SK-N-MC (cell line): Measurements from ENCODE around the gene ACER3.
"Not testable (repeated sequence)": the region's sequence is repeated elsewhere in the genome, so short reads cannot be mapped to it uniquely, and the experiment has no call there.

Experiments used
- DNase-seq: peaks from one replicate; pipeline ENCODE4 v3.0.0-alpha.2; 2011; ENCODE audit warnings: low read depth, low spot score
- H3K27ac ChIP-seq: fragments of 200-600 bp; sonication (generic); 2 replicates; pipeline ENCODE4 v1.5.1; 2016; ENCODE audit warnings: mixed run types
- H3K36me3 ChIP-seq: fragments of 200-600 bp; sonication (generic); 2 replicates; pipeline ENCODE4 v1.6.1; 2017; ENCODE audit warnings: antibody characterized with exemption, low read length, mixed read lengths; ENCODE audit not compliant: insufficient read depth
- H3K4me3 ChIP-seq: fragments of 200-600 bp; sonication (generic); 2 replicates; pipeline ENCODE4 v1.5.1; 2016
- H3K9ac ChIP-seq: fragments of 200-600 bp; sonication (generic); 2 replicates; pipeline ENCODE4 v1.8.0; 2017; ENCODE audit warnings: mixed run types, mixed read lengths; ENCODE audit not compliant: insufficient read length
- H3K9me3 ChIP-seq: fragments of 200-600 bp; sonication (generic); 2 replicates; pipeline ENCODE4 v1.6.1; 2017; ENCODE audit warnings: low read depth, mild to moderate bottlenecking, antibody characterized with exemption, low read length, moderate library complexity, mixed read lengths
- EZH2 ChIP-seq: fragments of 200-600 bp; sonication (generic); IDR thresholded peaks from one replicate; pipeline ENCODE4 v1.6.1; 2017; ENCODE audit warnings: antibody characterized with exemption
- FOXP2 ChIP-seq: optimal IDR thresholded peaks from 2 replicates; pipeline ENCODE3; 2011; ENCODE audit warnings: mild to moderate bottlenecking, moderate library complexity; ENCODE audit not compliant: insufficient read depth; ENCODE audit errors: extremely low read length, control extremely low read depth
- POLR2AphosphoS5 ChIP-seq: IDR thresholded peaks from 2 replicates; pipeline ENCODE4 v1.6.1; 2012; ENCODE audit warnings: mild to moderate bottlenecking, low read depth, low read length, borderline replicate concordance

Gene ACER3

DNA sequence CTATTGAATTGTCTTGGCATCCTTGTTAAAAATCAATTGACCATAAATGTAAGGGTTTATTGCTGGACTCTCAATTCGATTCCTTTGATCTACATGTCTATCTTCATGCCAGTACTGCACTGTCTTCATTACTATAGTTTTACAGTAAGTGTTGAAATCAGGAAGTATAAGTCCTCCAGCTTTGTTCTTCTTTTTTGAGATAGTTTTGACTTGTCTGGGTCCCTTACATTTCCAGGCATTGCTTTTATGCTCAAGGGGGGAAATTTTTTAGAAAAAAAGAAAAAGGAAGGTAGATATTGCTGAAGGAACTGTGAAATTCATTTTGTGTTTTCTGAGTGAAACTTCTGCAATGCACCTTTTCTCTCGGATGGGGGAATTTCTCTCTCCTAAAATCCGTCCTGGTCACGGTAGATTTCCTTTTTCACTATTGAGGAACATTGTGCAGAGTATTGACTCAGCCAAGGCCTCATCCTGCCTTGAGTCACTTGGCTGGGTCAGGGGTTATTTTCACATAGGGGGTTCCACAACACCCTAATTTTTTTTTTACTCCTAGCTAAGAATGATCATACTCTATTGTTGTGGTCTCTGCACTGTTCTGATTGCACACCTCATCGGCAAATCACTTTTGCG, 2.8 kb upstream of the ACER3 start:
- H3K27ac ChIP-seq, result no peak overlapping the region
- no peaks in the 10 kb centered on the region for H3K36me3 ChIP-seq
- H3K9ac ChIP-seq, result no peak overlapping the region
- no peak for TF ChIP-seq EZH2
- TF ChIP-seq POLR2AphosphoS5, result no peak
- TF ChIP-seq FOXP2, result no peak
- DNase-seq, result no peak
- no peaks in the 10 kb centered on the region for H3K9me3 ChIP-seq
- no peak overlapping the region for H3K4me3 ChIP-seq

DNA sequence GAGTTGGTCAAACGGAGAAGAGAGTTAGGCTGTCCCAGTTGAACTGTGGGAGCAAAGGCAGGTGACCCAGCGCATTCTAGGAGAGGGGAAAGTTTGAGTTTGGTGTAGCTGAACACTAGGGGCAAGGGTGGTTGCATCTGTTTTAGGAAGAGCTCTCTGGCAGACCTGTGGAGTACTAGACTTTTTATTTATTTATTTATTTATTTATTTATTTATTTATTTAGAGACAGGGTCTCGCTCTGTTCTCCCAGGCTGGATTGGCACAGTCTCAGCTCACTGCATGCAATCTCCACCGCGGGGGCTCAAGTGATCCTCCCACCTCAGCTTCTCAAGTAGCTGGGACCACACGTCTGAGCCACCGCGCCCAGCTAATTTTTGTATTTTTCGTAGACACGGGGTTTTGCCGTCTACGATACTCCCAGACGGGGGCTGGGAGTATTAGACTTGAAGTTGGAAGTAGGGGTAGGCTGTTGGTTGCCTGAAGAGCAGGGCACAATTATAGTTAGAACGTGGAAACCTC, 950 bp upstream of the ACER3 start:
- Histone ChIP-seq H3K9ac (no peak overlapping the region), H3K36me3 (no peaks in the 10 kb centered on the region), H3K9me3 (no peaks in the 10 kb centered on the region), H3K4me3 (peak overlapping the region; percentile 91), H3K27ac (0 out of 2 replicates have a peak overlapping the region, but pooled peaks have one; percentile 33)
- DNase-seq, result no peak
- TF ChIP-seq FOXP2, result no peak
- TF ChIP-seq POLR2AphosphoS5, result no peak
- no peak for TF ChIP-seq EZH2

DNA sequence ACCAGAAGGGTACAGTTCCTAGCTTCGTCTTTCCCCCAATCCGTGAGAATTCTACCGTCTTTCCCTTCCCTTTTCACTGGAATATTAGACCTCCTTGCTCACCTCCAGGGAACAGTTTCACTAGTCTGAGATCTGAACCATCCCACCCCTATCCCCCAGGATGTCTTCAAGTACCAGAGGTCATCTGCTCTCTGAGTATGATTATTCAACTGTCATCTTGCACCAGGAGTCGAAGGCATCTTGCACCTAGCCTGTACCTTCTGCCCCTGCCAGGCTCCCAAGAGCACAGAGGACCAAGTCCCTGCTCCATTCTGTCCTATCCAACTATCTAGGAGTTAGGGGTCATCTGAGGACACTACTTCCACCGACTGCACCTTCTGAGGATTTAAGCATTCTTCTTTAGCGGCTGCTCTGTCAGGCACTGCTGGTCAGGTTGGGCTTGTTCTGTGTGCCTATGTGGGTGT, 804 bp downstream of the ACER3 start:
- no peaks in the 10 kb centered on the region for H3K9me3 ChIP-seq
- no peak for DNase-seq
- peak overlapping the region; percentile 91 for H3K4me3 ChIP-seq
- TF ChIP-seq EZH2, result no peak
- no peak for TF ChIP-seq FOXP2
- TF ChIP-seq POLR2AphosphoS5, result no peak
- H3K27ac ChIP-seq, result no peak overlapping the region
- H3K36me3 ChIP-seq, result no peaks in the 10 kb centered on the region
- peak overlapping the region; percentile 86 for H3K9ac ChIP-seq

DNA sequence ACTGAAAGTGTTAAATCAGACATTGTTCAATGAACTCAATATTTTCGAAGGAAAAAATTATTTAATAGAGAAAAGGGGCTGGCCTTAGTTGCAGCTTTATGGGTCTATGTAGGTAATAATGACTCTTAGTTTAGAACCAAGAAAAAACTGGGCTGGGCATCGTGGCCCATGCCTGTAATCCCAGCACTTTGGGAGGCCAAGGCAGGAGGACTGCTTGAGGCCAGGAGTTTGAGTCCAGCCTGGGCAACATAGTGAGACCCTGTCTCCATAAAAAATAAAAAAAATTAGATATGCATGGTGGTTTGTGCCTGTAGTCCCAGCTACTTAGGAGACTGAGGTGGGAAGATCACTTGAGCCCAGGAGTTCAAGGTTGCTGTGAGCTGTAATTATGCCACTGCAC, 2.1 kb downstream of the ACER3 start:
- H3K9me3 ChIP-seq, H3K4me3 ChIP-seq, H3K36me3 ChIP-seq, H3K27ac ChIP-seq, DNase-seq, H3K9ac ChIP-seq: not testable (repeated sequence)

DNA sequence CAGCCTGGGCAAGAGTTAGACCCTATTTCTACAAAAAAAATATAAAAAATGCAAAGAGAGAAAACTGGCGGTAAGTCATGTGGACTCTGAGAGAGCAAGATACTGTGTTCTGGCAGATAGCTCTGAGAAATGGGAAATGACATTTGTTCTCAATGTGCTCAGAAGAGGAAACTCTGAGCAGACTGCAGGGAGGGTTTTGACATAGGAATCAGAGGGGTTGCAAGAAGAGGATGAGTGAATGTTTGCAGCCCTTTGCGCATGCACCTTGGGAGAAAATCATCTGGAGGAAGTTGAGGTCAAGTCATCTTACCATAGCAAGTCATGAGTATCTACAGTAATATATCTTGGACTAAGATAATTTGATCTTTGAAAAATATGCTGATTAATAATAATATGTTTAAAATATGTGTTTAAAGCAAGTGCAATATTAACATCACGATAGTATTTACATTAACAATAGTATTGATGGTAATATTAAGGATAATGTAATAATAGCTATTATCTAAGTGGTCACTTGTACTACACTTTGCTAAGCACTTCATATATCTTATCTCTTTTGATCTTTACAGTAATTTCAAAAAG, 2.6 kb downstream of the ACER3 start:
- no peak overlapping the region for H3K4me3 ChIP-seq
- no peaks in the 10 kb centered on the region for H3K36me3 ChIP-seq
- no peaks in the 10 kb centered on the region for H3K9me3 ChIP-seq
- no peak for DNase-seq
- TF ChIP-seq FOXP2 (no peak), POLR2AphosphoS5 (no peak), EZH2 (no peak)
- no peak overlapping the region for H3K27ac ChIP-seq
- H3K9ac ChIP-seq, result no peak overlapping the region

DNA sequence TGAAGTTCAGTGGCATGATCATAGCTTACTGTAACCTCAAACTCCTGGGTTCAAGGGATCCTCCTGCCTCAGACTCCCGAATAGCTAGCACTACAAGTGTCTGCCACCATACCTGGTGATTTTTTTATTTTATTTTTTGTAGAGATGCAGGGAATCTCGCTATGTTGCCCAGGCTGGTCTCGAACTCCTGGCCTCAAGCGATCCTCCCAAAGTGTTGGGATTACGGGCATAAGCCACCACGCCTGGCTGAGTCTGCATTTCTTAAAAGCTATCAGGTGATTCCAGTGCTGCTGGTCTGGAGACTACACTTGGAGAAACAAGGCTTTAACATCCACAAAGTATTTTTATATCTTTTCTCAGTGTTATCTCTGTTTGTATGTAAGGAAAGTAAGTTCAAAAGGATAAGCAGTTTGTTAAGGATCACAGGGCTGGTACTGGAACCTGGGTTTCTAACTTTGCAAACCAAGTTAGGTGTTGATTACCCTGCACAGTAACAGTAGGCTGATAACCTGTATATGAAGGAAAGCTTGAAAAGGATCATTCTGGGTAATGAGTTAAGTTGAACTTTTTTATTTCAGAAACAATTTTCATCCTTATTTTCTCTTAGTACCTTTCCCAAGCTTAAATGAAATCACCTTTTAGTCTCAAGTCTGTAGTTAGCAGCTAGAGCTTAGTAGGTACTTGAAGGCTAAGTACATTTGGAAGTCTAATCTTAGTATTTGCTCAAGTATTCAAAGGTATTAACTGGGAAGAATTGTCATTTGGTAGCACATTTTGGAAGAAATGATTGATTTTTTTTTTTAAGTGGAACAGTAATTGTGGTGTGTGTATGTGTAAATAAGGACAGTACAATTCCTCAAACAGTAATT, 12.5 kb downstream of the ACER3 start:
- H3K4me3 ChIP-seq, result no peak overlapping the region

DNA sequence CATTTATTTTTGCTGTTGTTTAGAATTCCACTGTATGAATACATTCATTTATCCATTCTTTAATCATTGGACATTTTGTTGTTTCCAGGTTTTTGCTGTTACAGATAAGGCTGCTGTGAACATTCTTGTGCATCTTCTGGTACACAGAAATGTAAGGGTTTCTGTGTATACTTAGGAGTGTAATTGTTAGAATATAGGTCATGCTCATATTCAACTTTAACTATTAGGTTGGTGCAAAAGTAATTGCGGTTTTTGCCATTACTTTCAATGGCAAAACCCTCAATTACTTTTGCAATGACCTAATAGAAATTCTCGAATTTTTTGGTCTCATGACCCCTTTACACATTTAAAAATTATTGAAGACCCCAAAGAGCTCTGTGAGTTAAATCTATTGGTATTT, 17.3 kb downstream of the ACER3 start:
- Histone ChIP-seq H3K4me3 (no peak overlapping the region), H3K9me3 (no peaks in the 10 kb centered on the region; the same call in 1 of the 2 replicates), H3K9ac (no peak overlapping the region), H3K36me3 (no peaks in the 10 kb centered on the region), H3K27ac (no peak overlapping the region)
- TF ChIP-seq FOXP2 (no peak), POLR2AphosphoS5 (no peak), EZH2 (no peak)
- DNase-seq, result no peak

More for the DNA sequence above, 12.5 kb downstream of the ACER3 start:
- no peak overlapping the region for H3K27ac ChIP-seq
- no peaks in the 10 kb centered on the region for H3K9me3 ChIP-seq
- DNase-seq, result no peak
- no peak for TF ChIP-seq EZH2
- no peak for TF ChIP-seq FOXP2
- no peak for TF ChIP-seq POLR2AphosphoS5
- H3K36me3 ChIP-seq, result no peaks in the 10 kb centered on the region
- no peak overlapping the region for H3K9ac ChIP-seq

DNA sequence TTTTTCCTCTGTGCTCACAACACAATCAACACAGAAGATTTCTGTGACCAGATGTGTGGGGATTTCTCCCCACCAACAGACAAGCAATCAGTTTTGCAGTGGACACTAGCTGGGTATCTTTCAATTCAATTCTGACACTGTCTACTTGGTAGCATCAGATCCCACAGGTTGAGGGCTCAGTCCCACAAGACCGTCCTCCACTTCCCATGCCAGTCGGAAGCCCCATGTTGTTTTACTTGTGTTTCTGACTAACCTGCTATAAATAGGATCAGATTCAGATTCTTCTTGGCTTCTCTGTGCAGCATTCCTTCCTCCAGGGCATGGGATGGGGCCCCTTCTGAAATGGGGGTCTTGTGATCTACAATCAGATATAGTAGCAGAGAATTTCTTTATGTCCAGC, 19.6 kb downstream of the ACER3 start:
- DNase-seq, result no peak
- H3K36me3 ChIP-seq, result no peaks in the 10 kb centered on the region
- no peak for TF ChIP-seq FOXP2
- TF ChIP-seq EZH2, result no peak
- TF ChIP-seq POLR2AphosphoS5, result no peak

More for the DNA sequence above, 19.6 kb downstream of the ACER3 start:
- Histone ChIP-seq H3K27ac (no peak overlapping the region), H3K4me3 (no peak overlapping the region), H3K9ac (no peak overlapping the region), H3K9me3 (no peaks in the 10 kb centered on the region; the same call in 1 of the 2 replicates)
